ENCODE results near the gene PRPF40A. TPM values are rescaled to one million over a fixed set of nuclear protein-coding genes. Genes with fewer than 3 reads are reported as not detected.
A peak's percentile ranks its signal among the peaks of the same experiment; 100 is the strongest.

Gene PRPF40A
- total RNA-seq, 1 experiment from 2014 or later = 321 TPM

DNA sequence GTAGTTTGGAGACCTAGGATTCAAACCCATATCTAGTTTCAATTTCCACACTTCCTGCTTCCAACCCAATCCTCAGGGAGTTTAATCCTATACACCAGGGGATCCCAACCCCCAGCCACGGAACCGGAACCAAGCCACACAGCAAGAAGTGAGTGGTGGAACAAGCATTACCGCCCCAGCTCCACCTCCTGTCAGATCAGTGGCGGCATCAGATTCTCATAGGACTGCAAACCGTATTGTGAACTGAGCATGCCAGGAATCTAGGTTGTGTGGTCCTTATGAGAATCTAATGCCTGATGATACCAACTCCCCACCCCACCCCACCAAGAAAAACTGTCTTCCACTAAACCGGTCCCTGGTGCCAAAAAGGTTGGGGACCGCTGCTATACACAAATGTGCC lies 52.5 kb downstream of the PRPF40A start:
- in situ Hi-C loops (cut with HindIII; ENCODE audit: low sequenced_read_pairs) = no loop called here
- no peak for DNase-seq (ENCODE audit: low spot score)

DNA sequence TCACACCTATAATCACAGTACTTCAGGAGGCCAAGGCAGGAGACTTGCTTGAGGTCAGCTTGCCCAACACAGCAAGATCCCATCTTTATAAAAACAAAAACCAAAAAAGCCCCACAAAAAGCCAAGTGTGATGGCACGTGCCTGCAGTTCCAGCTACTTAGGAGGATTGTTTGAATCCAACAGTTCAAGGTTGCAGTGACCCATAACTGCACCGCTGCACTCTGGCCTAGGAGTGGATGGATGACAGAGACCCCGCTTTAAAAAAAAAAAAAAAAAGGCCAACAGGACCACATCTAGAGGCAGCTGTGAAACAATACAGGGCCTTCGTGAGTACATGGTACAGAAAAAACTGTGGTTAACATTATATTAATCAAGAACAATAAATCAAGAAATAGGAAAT lies 56.2 kb downstream of the PRPF40A start:
- in situ Hi-C loops (cut with HindIII; ENCODE audit: low sequenced_read_pairs) = no loop called here
- DNase-seq (ENCODE audit: low spot score) = no peak

DNA sequence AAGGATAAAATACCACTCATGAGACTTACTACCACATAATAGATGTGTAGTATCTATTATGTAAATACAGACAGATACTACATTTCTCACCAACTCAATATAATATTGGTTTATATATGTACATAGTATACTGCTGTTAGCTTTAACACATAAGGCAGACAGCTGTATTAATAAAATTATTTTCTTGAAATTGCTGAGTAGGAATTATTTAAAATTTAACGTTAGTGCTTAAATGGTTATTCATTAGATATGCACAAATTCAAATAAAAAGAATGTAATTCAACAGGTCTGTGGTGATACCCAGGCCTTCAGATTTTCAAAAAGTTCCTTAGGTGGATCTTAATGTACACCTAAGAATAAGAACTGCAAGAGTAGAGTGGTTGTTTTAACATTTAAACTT lies 59.0 kb downstream of the PRPF40A start:
- DNase-seq (ENCODE audit: low spot score) = no peak
- in situ Hi-C loops (cut with HindIII; ENCODE audit: low sequenced_read_pairs) = no loop called here

- no peak for DNase-seq (ENCODE audit: low spot score)
- in situ Hi-C loops (cut with HindIII; ENCODE audit: low sequenced_read_pairs) = no loop called here
Observed at GRCh38 chr2:152657043-152657442, 60.2 kb downstream of the PRPF40A start.

GRCh38 chr2:152655880-152656279 lies 61.4 kb downstream of the PRPF40A start:
- in situ Hi-C loops (cut with HindIII; ENCODE audit: low sequenced_read_pairs) = no loop called here

GRCh38 chr2:152651834-152652233 lies 65.4 kb downstream of the PRPF40A start:
- in situ Hi-C loops (cut with HindIII; ENCODE audit: low sequenced_read_pairs) = no loop called here
- DNase-seq (ENCODE audit: low spot score) = no peak

More at GRCh38 chr2:152655880-152656279, 61.4 kb downstream of the PRPF40A start:
- DNase-seq (ENCODE audit: low spot score) = no peak

DNA sequence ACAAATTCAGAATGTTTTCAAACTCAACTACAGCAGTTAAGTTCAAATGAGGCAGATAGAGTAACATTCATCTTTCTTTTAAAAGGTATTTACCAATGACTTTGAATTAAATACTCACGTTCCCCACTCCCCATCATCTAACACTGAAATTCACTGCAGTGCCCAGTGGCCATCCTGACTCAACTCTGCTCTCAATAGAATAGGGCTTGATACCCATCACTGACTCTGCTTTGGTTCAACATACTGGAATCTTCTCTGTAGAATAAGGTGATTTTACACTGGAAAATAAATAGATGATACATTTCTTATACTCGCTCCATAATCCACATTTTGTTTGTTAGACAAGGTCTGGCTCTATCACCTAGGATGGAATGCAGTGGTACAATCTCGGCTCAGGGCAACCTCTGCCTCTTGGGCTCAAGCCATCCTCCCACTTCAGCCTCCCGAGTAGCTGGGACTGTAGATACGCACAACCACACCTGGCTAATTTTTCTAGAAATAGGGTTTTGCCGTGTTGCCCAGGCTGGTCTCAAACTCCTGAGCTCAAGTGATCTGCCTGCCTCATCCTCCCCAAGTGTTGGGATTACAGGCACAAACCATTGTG lies 66.4 kb downstream of the PRPF40A start:
- DNase-seq (ENCODE audit: low spot score) = no peak
- in situ Hi-C loops (cut with HindIII; ENCODE audit: low sequenced_read_pairs) = no loop called here

GRCh38 chr2:152649997-152650396 lies 67.3 kb downstream of the PRPF40A start:
- in situ Hi-C loops (cut with HindIII; ENCODE audit: low sequenced_read_pairs) = no loop called here
- DNase-seq (ENCODE audit: low spot score) = no peak

- in situ Hi-C loops (cut with HindIII; ENCODE audit: low sequenced_read_pairs) = no loop called here
- peak; percentile 35 for DNase-seq (ENCODE audit: low spot score)
Observed at GRCh38 chr2:152648336-152648735, 68.9 kb downstream of the PRPF40A start.

GRCh38 chr2:152647552-152647951 lies 69.7 kb downstream of the PRPF40A start:
- peak; percentile 88 for DNase-seq (ENCODE audit: low spot score)
- in situ Hi-C loops (cut with HindIII; ENCODE audit: low sequenced_read_pairs) = no loop called here

GRCh38 chr2:152646775-152647174 lies 70.5 kb downstream of the PRPF40A start:
- in situ Hi-C loops (cut with HindIII; ENCODE audit: low sequenced_read_pairs) = no loop called here
- DNase-seq (ENCODE audit: low spot score) = peak; percentile 28

- no peak for DNase-seq (ENCODE audit: low spot score)
- in situ Hi-C loops (cut with HindIII; ENCODE audit: low sequenced_read_pairs) = no loop called here
Observed at GRCh38 chr2:152646264-152646663, 71.0 kb downstream of the PRPF40A start.

DNA sequence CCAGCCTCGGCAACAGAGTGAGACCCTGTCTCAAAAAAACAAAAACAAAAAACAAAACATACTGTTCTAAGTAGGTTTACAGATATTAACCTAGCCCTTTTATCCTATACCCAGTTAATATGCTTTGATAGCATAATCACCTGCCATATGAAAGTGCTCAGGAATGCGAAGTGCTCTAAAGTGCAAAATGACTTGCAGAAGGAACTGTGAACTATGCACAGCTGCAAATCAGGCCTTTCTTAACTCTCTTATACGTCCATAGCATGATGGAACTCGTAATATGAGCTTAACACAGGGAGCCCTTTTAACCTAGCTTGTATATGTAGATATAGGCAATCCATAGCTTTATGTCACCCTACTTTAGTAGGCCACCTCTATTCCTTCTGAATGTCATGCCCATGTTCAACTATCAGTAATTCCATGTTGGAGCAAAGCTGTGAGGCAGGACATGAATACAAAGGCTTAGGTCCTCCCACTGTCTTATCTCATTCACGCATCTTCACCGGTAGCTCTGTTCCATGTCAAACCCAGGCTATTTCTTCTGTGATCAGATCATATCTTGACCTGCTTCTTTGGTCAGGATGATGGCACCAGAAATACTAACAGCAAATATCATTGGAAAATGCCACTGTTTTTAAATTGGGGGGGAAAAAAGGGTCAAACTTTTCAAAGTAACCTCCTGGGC lies 72.9 kb downstream of the PRPF40A start:
- in situ Hi-C loops (cut with HindIII; ENCODE audit: low sequenced_read_pairs) = no loop called here
- DNase-seq (ENCODE audit: low spot score) = no peak

GRCh38 chr2:152638590-152638989 lies 78.7 kb downstream of the PRPF40A start:
- in situ Hi-C loops (cut with HindIII; ENCODE audit: low sequenced_read_pairs) = no loop called here

GRCh38 chr2:152638056-152638455 lies 79.2 kb downstream of the PRPF40A start:
- in situ Hi-C loops (cut with HindIII; ENCODE audit: low sequenced_read_pairs) = no loop called here
- no peak for DNase-seq (ENCODE audit: low spot score)

More at GRCh38 chr2:152638590-152638989, 78.7 kb downstream of the PRPF40A start:
- DNase-seq (ENCODE audit: low spot score) = no peak

GRCh38 chr2:152637251-152637650 lies 80.0 kb downstream of the PRPF40A start:
- DNase-seq (ENCODE audit: low spot score) = no peak
- in situ Hi-C loops (cut with HindIII; ENCODE audit: low sequenced_read_pairs) = no loop called here

GRCh38 chr2:152635635-152636298 lies 81.5 kb downstream of the PRPF40A start:
- in situ Hi-C loops (cut with HindIII; ENCODE audit: low sequenced_read_pairs) = no loop called here
- DNase-seq (ENCODE audit: low spot score) = peak; percentile 67

DNA sequence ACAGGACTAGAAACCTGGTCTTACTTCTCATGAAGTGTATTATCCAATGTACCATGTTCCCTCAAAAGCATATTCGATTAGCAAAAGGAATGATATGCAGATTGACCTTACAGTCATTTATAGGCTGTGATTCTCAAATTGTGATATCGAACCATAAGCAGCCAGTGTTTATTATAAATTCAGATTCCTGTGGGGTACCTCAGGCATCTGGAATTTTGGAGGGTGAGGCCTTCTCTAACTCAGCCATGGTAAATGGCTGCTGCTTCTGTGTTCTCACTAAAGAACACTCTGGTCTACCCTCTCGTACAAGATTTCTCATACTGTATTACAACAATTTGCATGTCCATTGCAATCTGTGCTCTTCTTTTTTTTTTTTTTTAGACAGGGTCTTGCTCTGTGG lies 84.5 kb downstream of the PRPF40A start:
- DNase-seq (ENCODE audit: low spot score) = no peak

DNA sequence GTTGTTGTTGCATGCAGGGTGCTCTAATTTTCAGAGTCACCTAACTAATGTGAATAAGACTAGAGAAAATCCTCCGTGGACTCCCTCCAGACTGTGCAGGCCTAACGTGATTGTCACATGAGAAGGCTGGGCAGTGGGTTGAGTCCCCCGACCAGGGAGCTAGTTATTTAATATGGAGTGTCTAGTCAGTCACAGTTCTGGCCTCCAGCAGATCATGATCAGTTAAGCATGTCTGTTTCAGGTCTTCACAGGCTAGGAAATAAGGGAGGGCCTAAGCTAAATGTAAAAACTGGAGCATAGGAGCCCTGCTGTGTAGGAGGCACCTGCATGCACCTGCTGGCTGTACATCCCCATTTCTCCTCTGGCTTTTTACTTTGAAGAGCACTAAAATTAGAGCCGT lies 86.8 kb downstream of the PRPF40A start:
- DNase-seq (ENCODE audit: low spot score) = no peak
- in situ Hi-C loops (cut with HindIII; ENCODE audit: low sequenced_read_pairs) = no loop called here

More for the DNA sequence above, 84.5 kb downstream of the PRPF40A start:
- in situ Hi-C loops (cut with HindIII; ENCODE audit: low sequenced_read_pairs) = no loop called here

- in situ Hi-C loops (cut with HindIII; ENCODE audit: low sequenced_read_pairs) = no loop called here
- DNase-seq (ENCODE audit: low spot score) = no peak
Observed at GRCh38 chr2:152629202-152629601, 88.1 kb downstream of the PRPF40A start.

All from G401 (cell line).